T47D (cell line): ENCODE results near the gene DYNLT2.
A peak's percentile ranks its signal among the peaks of the same experiment; 100 is the strongest.

ENCODE experiments used
- DNase-seq, 2 experiments: peaks; one replicate each; pipeline versions ENCODE4 v3.0.0 to v3.0.0-alpha.2; 2011 to 2012; ENCODE audit warnings: low read depth in 1 of 2, low spot score in 1 of 2
- JUND ChIP-seq: IDR thresholded peaks from 2 replicates; pipeline ENCODE4 v1.6.1; 2012; ENCODE audit warnings: low read depth
- in situ Hi-C: cut with HindIII; loops from 2 replicates; pipeline ENCODE4 v1.10.0; 2016; ENCODE audit warnings: low sequenced_read_pairs, low pct_unique_long_range_greater_than_20kb

DYNLT2 gene

DNA sequence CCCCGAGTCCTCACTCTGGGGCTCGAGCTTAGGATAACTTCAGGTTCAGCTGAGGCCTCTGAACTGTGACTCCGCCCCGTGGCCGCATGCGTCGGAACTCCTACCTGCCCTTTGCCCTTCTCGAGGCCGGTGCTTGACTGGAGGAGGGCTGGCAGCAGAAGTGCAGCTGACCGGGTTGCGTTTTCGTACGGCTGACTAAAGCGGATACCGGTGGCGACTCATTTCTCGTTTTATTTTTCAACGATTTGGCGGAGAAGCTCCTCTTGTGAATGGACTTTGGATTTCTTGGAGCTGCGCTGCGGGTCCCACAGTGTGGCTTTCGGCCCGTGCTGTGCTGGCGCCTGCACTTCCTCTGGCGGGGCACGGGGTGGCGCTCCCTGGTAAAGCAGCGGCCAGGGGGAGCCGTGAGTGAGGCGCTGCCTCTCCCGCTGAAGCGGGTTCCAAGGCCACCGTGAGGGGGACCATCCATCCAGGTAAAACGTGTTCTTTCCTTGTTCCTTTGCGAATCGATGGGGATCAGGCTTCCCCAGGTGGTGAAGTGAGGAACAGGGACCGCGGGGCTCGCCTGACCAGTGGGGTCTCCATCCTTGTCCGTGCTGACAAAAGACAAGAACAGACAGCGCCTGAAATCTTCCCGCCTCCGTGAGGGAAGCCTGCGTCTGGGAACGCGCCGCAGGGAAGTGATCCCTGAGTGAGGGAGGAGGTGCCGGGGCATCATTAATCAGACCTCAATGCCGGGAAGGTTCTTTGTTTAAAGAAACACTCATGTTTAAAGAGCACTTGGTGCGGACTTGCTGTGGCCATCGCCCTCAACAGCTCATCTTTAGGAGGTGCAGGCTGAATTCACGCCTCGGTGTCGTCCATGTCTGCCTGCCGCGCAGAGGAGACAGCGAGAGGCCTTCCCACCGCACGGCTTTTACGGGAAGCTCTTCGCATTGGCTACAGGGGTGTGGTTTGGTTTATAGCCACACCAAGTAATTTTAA lies 38.9 kb upstream of the DYNLT2 start:
- in situ Hi-C loops, result no loop called here
- peak; percentile 48 to 61 for DNase-seq
- no peak for TF ChIP-seq JUND

DNA sequence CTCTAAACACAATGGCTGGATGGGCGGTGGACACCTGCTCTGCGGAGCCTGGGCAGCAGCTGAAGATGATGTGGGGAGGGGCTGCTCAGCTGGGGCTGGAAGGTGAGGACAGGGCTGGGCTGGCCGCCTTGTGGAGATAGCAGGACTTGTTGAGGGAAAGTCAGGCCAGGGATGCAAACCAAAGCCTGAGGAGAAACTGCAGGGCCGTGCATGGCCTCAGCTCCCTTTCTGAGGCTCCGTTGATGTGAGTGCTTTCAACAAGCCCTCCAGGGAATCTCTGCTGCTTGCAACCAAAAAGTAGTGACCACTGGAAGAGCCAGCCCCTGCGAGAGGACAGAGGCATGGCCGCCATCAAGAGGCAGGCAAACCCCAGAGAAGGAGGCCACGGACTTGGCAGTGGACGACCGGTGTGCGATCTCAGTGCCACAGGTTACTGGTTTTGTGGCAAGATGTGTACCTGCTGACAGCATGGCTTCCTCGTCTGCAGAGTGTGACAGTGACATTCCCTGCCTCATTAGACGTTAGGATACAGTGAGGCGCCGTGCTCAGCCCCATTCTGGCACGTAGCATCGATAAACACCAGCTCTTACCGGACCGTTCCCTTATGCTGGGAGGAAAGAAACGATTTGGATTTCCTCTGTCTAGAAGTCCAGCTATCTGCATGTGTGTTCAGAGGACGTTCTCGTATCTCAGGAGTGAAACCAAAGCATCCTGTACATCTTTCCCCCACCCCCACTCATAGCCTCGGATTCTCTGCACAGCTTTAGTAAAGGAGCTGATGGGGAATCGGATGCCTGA lies 38.0 kb upstream of the DYNLT2 start:
- in situ Hi-C loops, result no loop called here
- no peak for DNase-seq
- TF ChIP-seq JUND, result no peak

DNA sequence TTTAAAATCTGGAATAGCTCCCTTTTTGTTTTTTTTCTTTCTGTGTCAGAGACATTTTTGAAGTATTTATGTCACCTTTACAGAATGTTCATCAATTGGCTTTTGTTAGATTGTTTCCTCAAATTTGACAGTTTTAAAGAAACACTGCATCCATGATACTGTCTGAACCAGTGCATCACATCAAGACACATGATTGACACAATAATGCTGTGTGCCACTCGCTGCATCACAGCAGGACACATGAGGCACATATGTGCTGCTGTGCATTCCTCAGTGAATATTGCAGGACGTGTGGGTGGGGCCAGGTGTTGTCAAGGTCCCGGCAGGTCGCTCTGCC lies 37.4 kb upstream of the DYNLT2 start:
- no peak for DNase-seq
- in situ Hi-C loops, result no loop called here

DNA sequence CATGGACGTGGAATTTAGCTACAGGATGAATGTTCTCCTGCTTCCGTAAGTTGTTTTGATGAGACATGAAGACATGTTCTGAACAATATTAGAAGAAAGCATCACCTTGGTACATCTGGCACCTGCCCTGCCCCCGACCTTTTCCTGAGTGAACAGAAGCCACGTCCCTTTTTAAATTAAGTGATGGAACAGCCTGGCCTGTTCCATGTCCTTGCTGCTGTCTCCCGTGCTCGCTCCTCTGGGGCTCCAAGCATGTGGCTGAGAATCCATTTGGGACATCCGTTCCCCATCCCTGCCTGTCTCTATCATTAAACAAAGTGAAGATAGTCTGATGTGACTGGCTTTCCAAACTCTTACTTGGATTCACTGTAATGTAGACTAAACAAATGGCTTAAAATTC lies 36.4 kb upstream of the DYNLT2 start:
- in situ Hi-C loops, result no loop called here
- no peak for TF ChIP-seq JUND

More for the DNA sequence above, 37.4 kb upstream of the DYNLT2 start:
- TF ChIP-seq JUND, result no peak

DNA sequence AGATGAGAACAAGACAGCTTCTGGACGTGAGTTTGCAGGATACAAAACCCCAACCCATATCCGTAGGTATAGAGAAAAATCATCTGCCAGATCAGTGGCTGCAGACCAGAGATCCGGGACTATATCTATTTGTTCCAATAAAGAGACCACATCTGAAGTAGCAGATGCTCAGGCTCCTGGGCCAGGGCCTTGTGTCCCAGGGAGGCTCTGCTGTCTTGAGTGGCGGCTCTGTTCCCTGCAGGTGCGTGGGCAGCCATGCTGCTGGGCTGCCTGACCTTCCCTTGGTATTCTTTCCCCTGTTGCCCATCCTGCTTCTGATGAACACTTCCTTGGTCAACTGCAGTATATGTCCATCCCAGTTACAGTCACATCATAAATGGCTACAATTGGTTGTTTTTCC lies 35.0 kb upstream of the DYNLT2 start:
- DNase-seq, result no peak
- in situ Hi-C loops, result no loop called here
- TF ChIP-seq JUND, result no peak

More for the DNA sequence above, 36.4 kb upstream of the DYNLT2 start:
- DNase-seq, result no peak

DNA sequence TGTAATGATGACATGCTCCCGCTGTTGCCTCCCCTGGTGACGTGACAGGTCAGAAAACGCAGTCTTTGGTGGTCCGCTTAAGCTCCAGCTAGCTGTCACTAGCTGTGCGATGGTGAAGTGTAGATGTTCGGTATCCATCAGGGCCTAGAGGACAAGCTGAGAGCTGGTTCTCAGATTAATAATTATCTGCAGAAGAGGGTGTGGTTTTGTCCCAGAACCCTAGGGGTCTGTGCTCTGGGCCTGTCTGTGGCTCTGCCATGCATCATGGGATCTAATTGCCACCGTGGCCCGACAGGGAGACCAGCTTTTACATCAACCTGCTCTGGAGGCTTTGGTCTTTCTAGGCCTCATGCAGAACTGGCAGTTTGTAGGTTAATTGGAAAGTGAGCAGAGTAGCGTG lies 34.2 kb upstream of the DYNLT2 start:
- in situ Hi-C loops, result no loop called here
- TF ChIP-seq JUND, result no peak
- no peak for DNase-seq

DNA sequence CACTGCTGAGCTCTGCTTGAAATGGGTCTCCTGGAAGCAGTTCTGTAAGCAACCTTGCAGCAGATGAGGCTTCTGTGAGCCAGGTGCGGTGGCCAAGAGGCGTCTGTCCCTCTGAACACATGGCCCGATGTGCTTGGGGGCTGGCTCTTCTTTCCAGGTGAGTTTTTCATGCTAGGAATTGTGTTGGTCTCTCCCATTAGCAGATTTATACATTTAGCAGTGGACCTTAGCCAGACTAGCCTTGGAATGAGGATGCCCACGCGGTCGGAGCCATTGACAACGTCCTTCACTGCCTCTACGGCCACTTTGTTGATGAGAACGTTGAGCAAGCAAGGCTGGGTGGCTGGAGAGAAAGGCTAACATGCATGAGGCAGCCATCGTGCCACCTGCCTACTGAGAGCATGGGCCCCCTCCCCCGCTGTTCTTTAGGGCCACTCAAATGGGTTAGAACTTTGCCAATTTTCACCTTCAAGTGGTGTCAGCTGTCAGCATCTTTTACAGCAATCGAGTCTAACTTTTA lies 33.5 kb upstream of the DYNLT2 start:
- in situ Hi-C loops, result no loop called here
- no peak for TF ChIP-seq JUND

DNA sequence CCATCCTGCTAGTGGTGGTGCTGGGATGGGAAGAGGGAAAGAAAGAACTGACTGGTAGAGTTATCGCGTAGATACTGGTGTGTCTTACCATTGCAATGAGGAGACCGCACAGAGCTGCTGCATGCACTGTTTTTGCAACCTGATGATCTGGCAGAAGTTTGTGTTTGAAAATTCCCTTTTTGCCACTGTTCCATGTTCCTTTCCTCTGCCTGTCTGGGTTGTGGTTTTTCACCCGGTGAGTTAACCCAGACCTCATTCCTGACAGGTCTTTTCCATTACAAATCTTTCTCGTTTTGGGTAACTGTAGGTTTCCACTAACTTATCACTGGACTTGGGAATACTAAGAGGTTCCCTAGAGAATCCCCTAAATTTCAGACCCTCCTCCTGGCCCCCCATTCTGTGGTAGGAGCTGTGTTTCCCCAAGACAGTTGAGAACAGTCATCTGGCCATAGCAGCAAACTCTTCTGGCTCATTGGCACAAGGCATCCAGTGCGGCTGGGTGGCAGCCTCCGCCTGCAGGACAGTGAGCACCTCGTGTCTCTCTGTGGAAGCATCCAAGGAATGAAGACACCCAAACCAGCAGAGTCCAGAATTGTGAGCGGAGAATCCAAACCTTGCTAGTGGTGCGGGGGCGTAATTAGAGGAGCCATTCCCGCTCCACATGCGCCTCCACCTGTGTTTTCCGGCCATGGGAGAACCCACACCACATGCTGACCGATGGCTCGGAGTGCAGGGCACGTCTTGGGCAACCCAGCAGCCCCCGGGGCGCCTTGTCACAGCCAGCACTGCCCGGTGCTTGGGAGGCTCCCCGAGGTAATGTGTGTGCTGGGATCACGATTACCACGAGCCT lies 32.8 kb upstream of the DYNLT2 start:
- TF ChIP-seq JUND, result no peak
- no peak for DNase-seq
- in situ Hi-C loops, result no loop called here

More for the DNA sequence above, 33.5 kb upstream of the DYNLT2 start:
- DNase-seq, result no peak

DNA sequence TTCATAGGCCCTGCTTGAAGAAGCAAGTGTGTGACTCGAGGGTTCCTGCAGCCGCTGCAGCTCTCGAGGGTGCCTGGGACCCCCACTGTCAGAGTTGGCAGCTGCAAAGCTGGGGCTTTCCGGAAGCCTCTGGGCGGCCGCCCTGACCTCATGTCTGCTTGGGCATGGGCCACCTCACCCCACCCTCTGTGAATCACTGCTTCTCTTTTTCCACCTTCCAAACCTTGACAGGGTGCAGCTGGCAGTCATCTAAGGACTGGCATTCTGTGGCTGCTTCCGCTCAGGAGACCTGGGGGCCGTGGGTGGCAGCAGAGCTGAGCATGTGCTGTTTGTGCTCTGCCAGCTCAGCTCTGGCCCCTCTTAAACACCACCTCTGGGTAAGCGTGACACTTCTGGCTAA lies 32.0 kb upstream of the DYNLT2 start:
- DNase-seq, result no peak
- no peak for TF ChIP-seq JUND
- in situ Hi-C loops, result no loop called here

DNA sequence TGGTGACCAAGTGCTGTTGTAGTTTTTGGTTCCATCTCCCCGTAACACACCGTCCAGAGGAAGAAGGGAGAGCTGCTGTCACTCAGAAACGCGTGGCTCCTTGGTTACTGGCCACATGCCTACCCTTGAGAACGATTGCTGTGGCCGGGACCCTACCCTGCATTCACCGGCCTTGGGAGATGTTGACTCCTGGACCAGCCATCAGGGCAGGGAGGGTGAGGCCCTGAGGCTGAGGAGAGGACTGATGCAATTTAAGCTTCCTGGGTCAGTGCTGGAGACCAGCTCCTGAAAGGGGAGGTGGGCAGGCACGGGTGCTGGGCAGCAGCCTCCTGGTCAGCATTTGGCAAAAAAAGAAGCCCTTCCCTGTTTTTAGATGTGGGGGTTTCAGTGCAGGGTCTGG lies 31.6 kb upstream of the DYNLT2 start:
- in situ Hi-C loops, result no loop called here
- TF ChIP-seq JUND, result no peak

DNA sequence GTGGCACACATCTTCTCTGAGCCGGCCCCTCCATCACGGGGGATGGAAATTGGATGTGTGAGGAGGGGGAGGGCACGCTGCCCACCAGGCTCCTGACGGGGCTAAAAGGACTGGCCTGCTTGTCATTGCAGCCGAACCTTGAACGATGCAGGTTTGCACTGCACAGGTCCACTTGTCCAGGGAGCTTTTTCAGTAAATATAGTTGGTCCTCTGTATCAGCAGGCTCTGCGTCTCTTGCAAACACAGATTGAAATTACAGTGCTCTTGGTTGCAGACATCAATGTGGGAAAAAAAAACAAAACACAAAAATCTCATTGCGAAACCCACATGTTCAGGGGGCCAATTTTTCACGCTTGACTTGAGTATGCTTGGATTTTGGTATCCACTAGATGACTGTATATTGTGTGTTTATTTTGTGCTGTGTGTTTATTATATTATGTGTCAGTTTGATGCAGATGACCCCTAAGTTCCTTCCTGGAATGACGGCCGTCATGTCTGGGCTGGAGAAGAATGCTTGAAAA lies 29.3 kb upstream of the DYNLT2 start:
- in situ Hi-C loops, result no loop called here
- TF ChIP-seq JUND, result no peak
- DNase-seq, result no peak

More for the DNA sequence above, 31.6 kb upstream of the DYNLT2 start:
- no peak for DNase-seq

DNA sequence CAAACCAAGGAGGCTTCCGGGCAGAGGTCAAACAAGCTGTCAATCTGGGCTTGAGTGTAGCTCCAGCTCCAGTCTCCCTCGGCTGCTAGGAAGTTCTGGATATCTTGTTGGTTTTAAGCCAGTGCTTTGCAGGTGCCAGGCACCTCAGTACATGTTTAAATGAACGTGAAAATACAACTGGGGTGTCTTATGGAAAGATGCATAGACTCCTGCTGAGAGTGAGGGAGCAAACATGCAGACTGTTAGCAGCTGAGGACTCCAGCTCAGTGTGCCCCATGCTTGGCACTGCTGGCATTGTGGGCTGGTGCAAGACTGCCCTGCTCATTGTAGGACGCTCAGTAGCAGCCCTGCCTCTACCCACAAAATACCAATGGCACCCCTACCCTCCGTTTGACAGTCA lies 28.5 kb upstream of the DYNLT2 start:
- no peak for DNase-seq
- no peak for TF ChIP-seq JUND
- in situ Hi-C loops, result no loop called here
